ENCODE data around the gene ZNF521. TPM values are rescaled to one million over a fixed set of nuclear protein-coding genes. Genes with fewer than 3 reads are reported as not detected.

Gene ZNF521
- total RNA-seq, 1 donor from 2014 or later, result 24.5 TPM

- peak; percentile 80 for ATAC-seq (ENCODE audit: poor library complexity)
- no peak for DNase-seq
- intact Hi-C loops (cut with DNase I), result no loop called here
These were observed 141.3 kb downstream of the ZNF521 start for GRCh38 chr18:25210622-25211021.

GRCh38 chr18:25192065-25192464 lies 159.9 kb downstream of the ZNF521 start:
- intact Hi-C loops (cut with DNase I), result no loop called here
- ATAC-seq (ENCODE audit: poor library complexity), result no peak

GRCh38 chr18:25190472-25190871 lies 161.5 kb downstream of the ZNF521 start:
- intact Hi-C loops (cut with DNase I), result no loop called here
- ATAC-seq (ENCODE audit: poor library complexity), result no peak

More at GRCh38 chr18:25192065-25192464, 159.9 kb downstream of the ZNF521 start:
- DNase-seq, result no peak

GRCh38 chr18:25189391-25190185 lies 162.4 kb downstream of the ZNF521 start:
- ATAC-seq (ENCODE audit: poor library complexity), result no peak
- no peak for DNase-seq
- intact Hi-C loops (cut with DNase I), result no loop called here

More at GRCh38 chr18:25190472-25190871, 161.5 kb downstream of the ZNF521 start:
- no peak for DNase-seq

GRCh38 chr18:25187521-25188192 lies 164.3 kb downstream of the ZNF521 start:
- no peak for ATAC-seq (ENCODE audit: poor library complexity)
- intact Hi-C loops (cut with DNase I), result no loop called here
- no peak for DNase-seq

GRCh38 chr18:25186871-25187270 lies 165.1 kb downstream of the ZNF521 start:
- DNase-seq, result no peak
- ATAC-seq (ENCODE audit: poor library complexity), result no peak
- intact Hi-C loops (cut with DNase I), result no loop called here

GRCh38 chr18:25181993-25182392 lies 170.0 kb downstream of the ZNF521 start:
- no peak for DNase-seq
- no peak for ATAC-seq (ENCODE audit: poor library complexity)
- intact Hi-C loops (cut with DNase I), result no loop called here

- ATAC-seq (ENCODE audit: poor library complexity) (no peak), DNase-seq (no peak)
- intact Hi-C loops (cut with DNase I), result no loop called here
These were observed 170.4 kb downstream of the ZNF521 start for GRCh38 chr18:25181581-25181980.

- DNase-seq (no peak), ATAC-seq (ENCODE audit: poor library complexity) (peak; percentile 31)
- intact Hi-C loops (cut with DNase I), result no loop called here
These were observed 170.9 kb downstream of the ZNF521 start for GRCh38 chr18:25180973-25181548.

- intact Hi-C loops (cut with DNase I), result no loop called here
- no peak for ATAC-seq (ENCODE audit: poor library complexity)
- no peak for DNase-seq
These were observed 174.3 kb downstream of the ZNF521 start for GRCh38 chr18:25177631-25178030.

- intact Hi-C loops (cut with DNase I), result no loop called here
- DNase-seq (no peak), ATAC-seq (ENCODE audit: poor library complexity) (no peak)
These were observed 175.4 kb downstream of the ZNF521 start for GRCh38 chr18:25176518-25177042.

GRCh38 chr18:25175558-25176517 lies 176.1 kb downstream of the ZNF521 start:
- DNase-seq, result no peak
- intact Hi-C loops (cut with DNase I), result no loop called here
- ATAC-seq (ENCODE audit: poor library complexity), result no peak

- DNase-seq (no peak), ATAC-seq (ENCODE audit: poor library complexity) (no peak)
- intact Hi-C loops (cut with DNase I), result no loop called here
These were observed 177.6 kb downstream of the ZNF521 start for GRCh38 chr18:25174324-25174723.

GRCh38 chr18:25171334-25171733 lies 180.6 kb downstream of the ZNF521 start:
- intact Hi-C loops (cut with DNase I), result no loop called here
- DNase-seq (no peak), ATAC-seq (ENCODE audit: poor library complexity) (no peak)

- ATAC-seq (ENCODE audit: poor library complexity) (no peak), DNase-seq (no peak)
- intact Hi-C loops (cut with DNase I), result no loop called here
These were observed 181.6 kb downstream of the ZNF521 start for GRCh38 chr18:25170402-25170801.

- ATAC-seq (ENCODE audit: poor library complexity) (no peak), DNase-seq (no peak)
- intact Hi-C loops (cut with DNase I), result loop anchor here (10.0 kb wide), 1 partner anchor 115 kb away; no protein-coding TSS in a partner anchor
These were observed 182.3 kb downstream of the ZNF521 start for GRCh38 chr18:25169701-25170100.

- DNase-seq (no peak), ATAC-seq (ENCODE audit: poor library complexity) (peak; percentile 60)
- intact Hi-C loops (cut with DNase I), result loop anchor here (10.0 kb wide), 1 partner anchor 117 kb away; no protein-coding TSS in a partner anchor
These were observed 184.2 kb downstream of the ZNF521 start for GRCh38 chr18:25167612-25168410.
